Hepatocyte (in vitro differentiated cells): ENCODE data around the gene CARD9. TPM values are rescaled to one million over a fixed set of nuclear protein-coding genes. Genes with fewer than 3 reads are reported as not detected.

ENCODE experiments used
- DNase-seq: peaks from one replicate; pipeline ENCODE4 v3.0.0-alpha.2; 2016; ENCODE audit warnings: low spot score
- H2AFZ ChIP-seq: fragments of 200-600 bp; sonication (generic); 2 replicates; pipeline ENCODE4 v1.6.0; 2016; ENCODE audit warnings: antibody characterized with exemption, mild to moderate bottlenecking
- H3K27ac ChIP-seq: fragments of 200-600 bp; sonication (generic); 2 replicates; pipeline ENCODE4 v1.5.1; 2016; ENCODE audit warnings: mild to moderate bottlenecking
- H3K27me3 ChIP-seq: fragments of 200-600 bp; sonication (generic); 2 replicates; pipeline ENCODE4 v1.6.1; 2016
- H3K36me3 ChIP-seq: fragments of 200-600 bp; sonication (generic); replicated peaks from 2 replicates; pipeline ENCODE4 v1.5.1; 2016; ENCODE audit warnings: low read depth; ENCODE audit not compliant: insufficient read depth
- H3K4me1 ChIP-seq: fragments of 200-600 bp; sonication (generic); 2 replicates; pipeline ENCODE4 v1.5.1; 2016; ENCODE audit warnings: mild to moderate bottlenecking, moderate library complexity; ENCODE audit not compliant: insufficient read depth
- H3K4me2 ChIP-seq: fragments of 200-600 bp; sonication (generic); 2 replicates; pipeline ENCODE4 v1.6.0; 2016
- H3K4me3 ChIP-seq: fragments of 200-600 bp; sonication (generic); 2 replicates; pipeline ENCODE4 v1.5.1; 2016; ENCODE audit warnings: mild to moderate bottlenecking
- H3K79me2 ChIP-seq: fragments of 200-600 bp; sonication (generic); 2 replicates; pipeline ENCODE4 v1.6.0; 2017; ENCODE audit warnings: mild to moderate bottlenecking
- H3K9me2 ChIP-seq: fragments of 200-600 bp; sonication (generic); replicated peaks from 2 replicates; pipeline ENCODE4 v1.6.0; 2017; ENCODE audit warnings: mild to moderate bottlenecking; ENCODE audit not compliant: insufficient read depth
- H3K9me3 ChIP-seq: fragments of 200-600 bp; sonication (generic); 2 replicates; pipeline ENCODE4 v1.5.1; 2016; ENCODE audit warnings: low read depth, mild to moderate bottlenecking
- H4K20me1 ChIP-seq: fragments of 200-600 bp; sonication (generic); 2 replicates; pipeline ENCODE4 v1.6.0; 2016; ENCODE audit warnings: mild to moderate bottlenecking; ENCODE audit not compliant: insufficient read depth, poor library complexity, severe bottlenecking
- EZH2 ChIP-seq: fragments of 200-600 bp; sonication (generic); IDR thresholded peaks from 2 replicates; pipeline ENCODE4 v1.6.1; 2016; ENCODE audit warnings: antibody characterized with exemption, mild to moderate bottlenecking, borderline replicate concordance
- EZH2phosphoT487 ChIP-seq: fragments of 200-600 bp; sonication (generic); IDR thresholded peaks from one replicate; pipeline ENCODE4 v1.6.1; 2018; ENCODE audit warnings: antibody characterized with exemption, mild to moderate bottlenecking, low read depth, moderate library complexity; ENCODE audit not compliant: unreplicated experiment, severe bottlenecking
- WGBS: methylation state at CpG from one replicate; pipeline ENCODE4 v1.1.6; 2016; ENCODE audit warnings: low lambda C conversion rate; ENCODE audit errors: missing lambda C conversion rate; 5-methylcytosine and 5-hydroxymethylcytosine counted together
- polyA plus RNA-seq: library from polyadenylated mRNA; unstranded; fragments of >200 nt; fragmentation: Nextera tagmentation; extraction: Ambion mirVana; gene quantifications from 2 replicates; pipeline ENCODE4 v1.2.1, GENCODE V29; 2016
- total RNA-seq: library from RNA; depleted of rRNA; stranded (reverse); fragments of >200 nt; gene quantifications from 2 replicates; pipeline ENCODE4 v1.2.3, GENCODE V29; 2014
- TF ChIP-seq, protein P1 (sequence below): fragments of 200-600 bp; sonication (generic); IDR thresholded peaks from 2 replicates; pipeline ENCODE4 v1.5.1; 2016; ENCODE audit warnings: antibody characterized with exemption, mild to moderate bottlenecking; ENCODE audit not compliant: poor library complexity

CARD9 gene
- total and polyA plus RNA-seq, 2 experiments from 2014 or later: 0.80 to 1.5 TPM

- WGBS: 97% methylated on average over 11 of the region's 11 CpGs
- Histone ChIP-seq H3K4me2 (no peak overlapping the region), H3K36me3 (no peaks in the 10 kb centered on the region), H3K27me3 (no peaks in the 10 kb centered on the region), H3K9me2 (no peaks in the 10 kb centered on the region), H3K27ac (no peak overlapping the region), H3K9me3 (no peaks in the 10 kb centered on the region), H4K20me1 (no peaks in the 10 kb centered on the region), H3K4me1 (no peaks in the 10 kb centered on the region), H3K79me2 (no peaks in the 10 kb centered on the region), H2AFZ (no peak overlapping the region), H3K4me3 (no peak overlapping the region)
- TF ChIP-seq, protein P1, sequence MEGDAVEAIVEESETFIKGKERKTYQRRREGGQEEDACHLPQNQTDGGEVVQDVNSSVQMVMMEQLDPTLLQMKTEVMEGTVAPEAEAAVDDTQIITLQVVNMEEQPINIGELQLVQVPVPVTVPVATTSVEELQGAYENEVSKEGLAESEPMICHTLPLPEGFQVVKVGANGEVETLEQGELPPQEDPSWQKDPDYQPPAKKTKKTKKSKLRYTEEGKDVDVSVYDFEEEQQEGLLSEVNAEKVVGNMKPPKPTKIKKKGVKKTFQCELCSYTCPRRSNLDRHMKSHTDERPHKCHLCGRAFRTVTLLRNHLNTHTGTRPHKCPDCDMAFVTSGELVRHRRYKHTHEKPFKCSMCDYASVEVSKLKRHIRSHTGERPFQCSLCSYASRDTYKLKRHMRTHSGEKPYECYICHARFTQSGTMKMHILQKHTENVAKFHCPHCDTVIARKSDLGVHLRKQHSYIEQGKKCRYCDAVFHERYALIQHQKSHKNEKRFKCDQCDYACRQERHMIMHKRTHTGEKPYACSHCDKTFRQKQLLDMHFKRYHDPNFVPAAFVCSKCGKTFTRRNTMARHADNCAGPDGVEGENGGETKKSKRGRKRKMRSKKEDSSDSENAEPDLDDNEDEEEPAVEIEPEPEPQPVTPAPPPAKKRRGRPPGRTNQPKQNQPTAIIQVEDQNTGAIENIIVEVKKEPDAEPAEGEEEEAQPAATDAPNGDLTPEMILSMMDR: no peak
- no peak for TF ChIP-seq EZH2phosphoT487
- no peak for TF ChIP-seq EZH2
- no peak for DNase-seq
Observed at GRCh38 chr9:136385015-136385414, 11.5 kb upstream of the CARD9 start.

GRCh38 chr9:136383436-136383835 is 10.0 kb upstream of the CARD9 start:
- WGBS: 99% methylated on average over 20 of the region's 20 CpGs
- no peak for DNase-seq
- H3K36me3 ChIP-seq: no peaks in the 10 kb centered on the region

DNA sequence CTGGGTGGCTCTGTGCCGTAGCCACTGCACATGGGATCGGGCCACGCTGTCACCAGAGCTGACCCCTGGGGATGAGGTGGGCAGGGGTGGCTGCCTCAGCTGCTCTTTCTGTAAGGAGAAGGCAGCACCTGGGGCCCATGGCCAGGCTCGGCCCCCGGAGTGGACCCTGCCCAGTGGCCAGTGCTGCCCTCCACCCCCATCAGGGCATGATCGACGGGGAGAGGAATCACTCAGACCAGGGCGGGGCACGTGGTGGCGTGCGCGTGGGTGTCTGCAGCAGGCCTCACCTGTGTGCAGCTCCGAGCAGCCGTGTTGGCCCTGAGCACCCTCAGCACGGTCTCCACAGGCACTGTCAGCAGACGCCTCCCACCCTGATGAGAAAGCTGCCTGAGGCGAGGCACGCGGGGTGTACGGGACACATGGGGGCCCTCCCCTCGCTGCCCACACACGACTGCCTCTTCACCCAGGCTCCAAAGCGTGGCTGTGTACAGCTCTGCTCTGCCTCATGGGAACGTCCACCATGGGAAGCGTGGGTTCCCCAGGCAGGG is 8.6 kb upstream of the CARD9 start:
- Histone ChIP-seq H2AFZ (no peak overlapping the region), H3K79me2 (no peaks in the 10 kb centered on the region), H3K27me3 (no peaks in the 10 kb centered on the region), H3K9me3 (no peaks in the 10 kb centered on the region), H3K4me2 (no peak overlapping the region), H3K4me1 (no peaks in the 10 kb centered on the region), H3K36me3 (no peaks in the 10 kb centered on the region), H3K27ac (no peak overlapping the region), H3K4me3 (no peak overlapping the region), H4K20me1 (no peaks in the 10 kb centered on the region), H3K9me2 (no peaks in the 10 kb centered on the region)
- TF ChIP-seq EZH2 (no peak), EZH2phosphoT487 (no peak)
- TF ChIP-seq, protein P1: no peak
- no peak for DNase-seq
- 92% methylated on average over 25 of the region's 25 CpGs for WGBS

More at GRCh38 chr9:136383436-136383835, 10.0 kb upstream of the CARD9 start:
- no peak overlapping the region for H3K4me3 ChIP-seq
- TF ChIP-seq, protein P1: no peak
- TF ChIP-seq EZH2phosphoT487 (no peak), EZH2 (no peak)
- H3K4me2 ChIP-seq: no peak overlapping the region
- no peak overlapping the region for H2AFZ ChIP-seq
- no peak overlapping the region for H3K27ac ChIP-seq
- H3K9me2 ChIP-seq: no peaks in the 10 kb centered on the region
- H4K20me1 ChIP-seq: no peaks in the 10 kb centered on the region
- no peaks in the 10 kb centered on the region for H3K79me2 ChIP-seq
- H3K9me3 ChIP-seq: no peaks in the 10 kb centered on the region
- H3K4me1 ChIP-seq: no peaks in the 10 kb centered on the region
- no peaks in the 10 kb centered on the region for H3K27me3 ChIP-seq
